ENCODE data around the gene DENND6A. TPM values are rescaled to one million over a fixed set of nuclear protein-coding genes. Genes with fewer than 3 reads are reported as not detected.

DENND6A gene
- total RNA-seq, 2 experiments from 2014 or later, result 25.5 to 34.6 TPM

- CTCF ChIA-PET (ENCODE audit: unreplicated experiment), result no interaction called here
- intact Hi-C loops (cut with micrococcal nuclease; ENCODE audit: unreplicated experiment), result no loop called here
- POLR2A ChIA-PET, result interaction anchor here (0.7 to 2.1 kb wide), 2 partner anchors 10 to 18 kb away, joined by 4 to 7 read pairs; partner anchors contain the start of gene DENND6A
Measured at GRCh38 chr3:57701781-57702180, 8.9 kb upstream of the DENND6A start.

GRCh38 chr3:57700737-57701136 is 7.9 kb upstream of the DENND6A start:
- ChIA-PET CTCF (ENCODE audit: unreplicated experiment) (no interaction called here), POLR2A (interaction anchor here (2.1 kb wide), 1 partner anchor 9 kb away, joined by 7 read pairs; the partner anchor contains the start of gene DENND6A)
- H3K4me1 ChIP-seq (ENCODE audit: insufficient read depth, low read length, poor library complexity, severe bottlenecking), result no peaks in the 10 kb centered on the region
- H3K79me2 ChIP-seq (ENCODE audit: insufficient read depth, low read depth, low read length), result no peaks in the 10 kb centered on the region
- intact Hi-C loops (cut with micrococcal nuclease; ENCODE audit: unreplicated experiment), result no loop called here
- H3K4me2 ChIP-seq (ENCODE audit: low read length), result no peak overlapping the region
- no peak overlapping the region for H3K27ac ChIP-seq (ENCODE audit: low read depth, low read length, poor library complexity, severe bottlenecking)
- no peaks in the 10 kb centered on the region for H3K9me2 ChIP-seq (ENCODE audit: insufficient read depth, low read length)
- no peak overlapping the region for H3K4me3 ChIP-seq (ENCODE audit: low read depth, low read length, poor library complexity, severe bottlenecking)
- no peaks in the 10 kb centered on the region for H4K20me1 ChIP-seq (ENCODE audit: insufficient read depth, low read length)
- no peak overlapping the region for H2AFZ ChIP-seq (ENCODE audit: low read length)
- TF ChIP-seq EZH2phosphoT487 (IDR thresholded peaks at IDR 0.05; ENCODE audit: borderline replicate concordance, low read depth, low read length) (no peak), CTCF (conservative IDR thresholded peaks at IDR 0.05; ENCODE audit: low read length) (no peak)
- no peak for DNase-seq (ENCODE audit: low spot score)
- no TSS peak for BruUV-seq (replicated peaks)
- H3K36me3 ChIP-seq (ENCODE audit: insufficient read depth, low read length), result no peaks in the 10 kb centered on the region
- no peaks in the 10 kb centered on the region for H3K9me3 ChIP-seq (ENCODE audit: low read length)

More at GRCh38 chr3:57701781-57702180, 8.9 kb upstream of the DENND6A start:
- Histone ChIP-seq H3K79me2 (ENCODE audit: insufficient read depth, low read depth, low read length) (no peaks in the 10 kb centered on the region), H2AFZ (ENCODE audit: low read length) (no peak overlapping the region), H3K9me2 (ENCODE audit: insufficient read depth, low read length) (no peaks in the 10 kb centered on the region), H3K27ac (ENCODE audit: low read depth, low read length, poor library complexity, severe bottlenecking) (no peak overlapping the region), H3K4me3 (ENCODE audit: low read depth, low read length, poor library complexity, severe bottlenecking) (no peak overlapping the region), H3K4me1 (ENCODE audit: insufficient read depth, low read length, poor library complexity, severe bottlenecking) (no peaks in the 10 kb centered on the region), H4K20me1 (ENCODE audit: insufficient read depth, low read length) (no peaks in the 10 kb centered on the region), H3K9me3 (ENCODE audit: low read length) (no peaks in the 10 kb centered on the region), H3K4me2 (ENCODE audit: low read length) (no peak overlapping the region), H3K36me3 (ENCODE audit: insufficient read depth, low read length) (no peaks in the 10 kb centered on the region)
- TF ChIP-seq EZH2phosphoT487 (IDR thresholded peaks at IDR 0.05; ENCODE audit: borderline replicate concordance, low read depth, low read length) (no peak), CTCF (conservative IDR thresholded peaks at IDR 0.05; ENCODE audit: low read length) (no peak)
- no peak for DNase-seq (ENCODE audit: low spot score)
- no TSS peak for BruUV-seq (replicated peaks)

- Histone ChIP-seq H3K4me3 (ENCODE audit: low read depth, low read length, poor library complexity, severe bottlenecking) (no peak overlapping the region), H3K27ac (ENCODE audit: low read depth, low read length, poor library complexity, severe bottlenecking) (no peak overlapping the region), H3K4me1 (ENCODE audit: insufficient read depth, low read length, poor library complexity, severe bottlenecking) (no peaks in the 10 kb centered on the region), H3K9me3 (ENCODE audit: low read length) (no peaks in the 10 kb centered on the region), H2AFZ (ENCODE audit: low read length) (no peak overlapping the region), H3K36me3 (ENCODE audit: insufficient read depth, low read length) (no peaks in the 10 kb centered on the region), H3K9me2 (ENCODE audit: insufficient read depth, low read length) (no peaks in the 10 kb centered on the region), H4K20me1 (ENCODE audit: insufficient read depth, low read length) (no peaks in the 10 kb centered on the region), H3K4me2 (ENCODE audit: low read length) (no peak overlapping the region), H3K79me2 (ENCODE audit: insufficient read depth, low read depth, low read length) (no peaks in the 10 kb centered on the region)
- DNase-seq (ENCODE audit: low spot score), result no peak
- POLR2A ChIA-PET, result interaction anchor here (1.4 kb wide), 1 partner anchor 13 kb away, joined by 4 read pairs; no protein-coding TSS in a partner anchor
- CTCF ChIA-PET (ENCODE audit: unreplicated experiment), result no interaction called here
- intact Hi-C loops (cut with micrococcal nuclease; ENCODE audit: unreplicated experiment), result loop anchor here (10.0 kb wide), 1 partner anchor 1015 kb away; the partner anchor contains the start of gene TASOR
- BruUV-seq (replicated peaks), result no TSS peak
- no peak for TF ChIP-seq CTCF (conservative IDR thresholded peaks at IDR 0.05; ENCODE audit: low read length)
- TF ChIP-seq EZH2phosphoT487 (IDR thresholded peaks at IDR 0.05; ENCODE audit: borderline replicate concordance, low read depth, low read length), result no peak
Measured at GRCh38 chr3:57699591-57699990, 6.7 kb upstream of the DENND6A start.

Data from OCI-LY7 (cell line).